H1 (cell line): Measurements from ENCODE around the gene WDR53. TPM values are rescaled to one million over a fixed set of nuclear protein-coding genes. Genes with fewer than 3 reads are reported as not detected.
"Not testable (repeated sequence)": the region's sequence is repeated elsewhere in the genome, so short reads cannot be mapped to it uniquely, and the experiment has no call there.

Source experiments
- CTCF ChIA-PET: fragments of 300-600 bp; sonication (Branson Sonifier 250); formaldehyde crosslinking; loops from one replicate; lab custom pipeline; 2021; ENCODE audit not compliant: partially characterized antibody; lab: Charles Lee
- POLR2A ChIA-PET: fragments of 300-600 bp; sonication (Branson Sonifier 250); formaldehyde crosslinking; loops from one replicate; lab custom pipeline; 2021; ENCODE audit warnings: inconsistent platforms; ENCODE audit not compliant: partially characterized antibody; lab: Charles Lee
- DNase-seq, 2 experiments: peaks; one replicate each; pipeline versions ENCODE4 v3.0.0 to v3.0.0-alpha.2; 2010 to 2022; ENCODE audit warnings: low spot score in 2 of 2, low read depth in 1 of 2, mixed read lengths in 1 of 2
- FAIRE-seq: peaks from 2 replicates; lab custom pipeline; 2011; peaks lifted over from hg19 to GRCh38; lab: Jason Lieb, UNC
- H2AFZ ChIP-seq: 2 replicates; pipeline ENCODE4 v1.8.1; 2012; ENCODE audit warnings: low read length, inconsistent platforms
- H2AK5ac ChIP-seq: 2 replicates; pipeline ENCODE4 v1.6.1; 2013; ENCODE audit warnings: low read depth, low read length
- H2BK120ac ChIP-seq: replicated peaks from 2 replicates; pipeline ENCODE3; 2013; ENCODE audit warnings: low read depth, low read length, inconsistent platforms
- H2BK12ac ChIP-seq: 2 replicates; pipeline ENCODE4 v1.6.1; 2013; ENCODE audit warnings: low read depth, low read length
- H2BK15ac ChIP-seq: 2 replicates; pipeline ENCODE4 v1.6.1; 2013; ENCODE audit warnings: low read length
- H2BK20ac ChIP-seq: 2 replicates; pipeline ENCODE4 v1.6.1; 2013; ENCODE audit warnings: low read length
- H2BK5ac ChIP-seq: 2 replicates; pipeline ENCODE4 v1.6.1; 2013; ENCODE audit warnings: low read depth, low read length
- H3K14ac ChIP-seq: 2 replicates; pipeline ENCODE4 v1.6.1; 2013; ENCODE audit warnings: inconsistent platforms; ENCODE audit not compliant: insufficient read length
- H3K18ac ChIP-seq: 2 replicates; pipeline ENCODE4 v1.6.1; 2013; ENCODE audit warnings: low read length; ENCODE audit errors: extremely low read depth
- H3K23ac ChIP-seq: 2 replicates; pipeline ENCODE4 v1.6.1; 2013; ENCODE audit warnings: inconsistent platforms; ENCODE audit not compliant: insufficient read length
- H3K23me2 ChIP-seq: 2 replicates; pipeline ENCODE4 v1.6.1; 2013; ENCODE audit warnings: low read depth, low read length
- H3K27ac ChIP-seq: 2 replicates; pipeline ENCODE4 v1.6.1; 2011; ENCODE audit warnings: low read depth, low read length, inconsistent platforms
- H3K27me3 ChIP-seq, 4 experiments: replicated peaks in 1 of 4; 1 replicate in 1 of 4; 2 replicates in 3 of 4; pipeline versions ENCODE4 v1.6.1 to v1.8.1; 2011 to 2013; ENCODE audit warnings: low read length in 3 of 4, mild to moderate bottlenecking in 3 of 4, inconsistent platforms in 2 of 4, mixed read lengths in 2 of 4, moderate library complexity in 1 of 4; ENCODE audit not compliant: control insufficient read depth in 3 of 4, insufficient read depth in 3 of 4; ENCODE audit errors: extremely low read depth in 1 of 4
- H3K36me3 ChIP-seq, 4 experiments: 2 replicates each; pipeline versions ENCODE4 v1.6.1 to v1.8.1; 2011 to 2013; ENCODE audit warnings: mild to moderate bottlenecking in 4 of 4, low read length in 3 of 4, moderate library complexity in 2 of 4, control low read depth in 1 of 4, inconsistent platforms in 1 of 4; ENCODE audit not compliant: insufficient read depth in 4 of 4, control insufficient read depth in 2 of 4
- H3K4ac ChIP-seq: replicated peaks from 2 replicates; pipeline ENCODE3; 2013; ENCODE audit warnings: low read length, low read depth, mixed read lengths, inconsistent platforms; ENCODE audit not compliant: insufficient read length
- H3K4me1 ChIP-seq, 4 experiments: replicated peaks in 1 of 4; 1 replicate in 1 of 4; 2 replicates in 3 of 4; pipeline versions ENCODE4 v1.6.1 to v1.8.1; 2011 to 2013; ENCODE audit warnings: low read length in 3 of 4, inconsistent platforms in 2 of 4, mixed read lengths in 1 of 4; ENCODE audit not compliant: insufficient read depth in 4 of 4, control insufficient read depth in 3 of 4
- H3K4me2 ChIP-seq, 2 experiments: 2 replicates each; pipeline versions ENCODE4 v1.6.1 to v1.8.1; 2011 to 2013; ENCODE audit warnings: low read depth in 2 of 2, low read length in 2 of 2, control low read depth in 1 of 2, inconsistent platforms in 1 of 2, mild to moderate bottlenecking in 1 of 2; ENCODE audit not compliant: insufficient read depth in 1 of 2
- H3K4me3 ChIP-seq, 4 experiments: fragments of 200-600, 300-600 bp in 1 of 4; sonication (generic), shearing (Covaris generic), sonication (Bioruptor Twin) in 1 of 4; 2 replicates each; pipeline versions ENCODE4 v1.5.1 to v1.8.1; 2011 to 2016; ENCODE audit warnings: low read length in 4 of 4, low read depth in 3 of 4, control low read depth in 2 of 4, inconsistent platforms in 2 of 4, mild to moderate bottlenecking in 2 of 4, mixed read lengths in 1 of 4, moderate library complexity in 1 of 4; ENCODE audit not compliant: insufficient read depth in 2 of 4; ENCODE audit errors: extremely low read depth in 1 of 4
- H3K56ac ChIP-seq: replicated peaks from 2 replicates; pipeline ENCODE3; 2013; ENCODE audit warnings: low read depth, mild to moderate bottlenecking, mixed read lengths, low read length, inconsistent platforms; ENCODE audit not compliant: insufficient read length
- H3K79me1 ChIP-seq: 2 replicates; pipeline ENCODE4 v1.6.1; 2013; ENCODE audit warnings: low read depth, low read length, control low read depth
- H3K79me2 ChIP-seq, 2 experiments: 2 replicates each; pipeline versions ENCODE4 v1.6.1 to v1.8.1; 2012 to 2013; ENCODE audit warnings: low read length in 2 of 2, mild to moderate bottlenecking in 2 of 2, inconsistent platforms in 1 of 2; ENCODE audit not compliant: insufficient read depth in 2 of 2, control insufficient read depth in 1 of 2
- H3K9ac ChIP-seq, 4 experiments: replicated peaks in 1 of 4; 1 replicate in 1 of 4; 2 replicates in 3 of 4; pipeline versions ENCODE4 v1.6.1 to v1.8.1; 2011 to 2013; ENCODE audit warnings: low read depth in 3 of 4, low read length in 3 of 4, control low read depth in 2 of 4, mild to moderate bottlenecking in 2 of 4, moderate library complexity in 2 of 4, inconsistent platforms in 1 of 4; ENCODE audit errors: extremely low read depth in 1 of 4
- H3K9me3 ChIP-seq, 2 experiments: 2 replicates each; pipeline versions ENCODE4 v1.6.1 to v1.8.1; 2012 to 2013; ENCODE audit warnings: mild to moderate bottlenecking in 2 of 2, moderate library complexity in 2 of 2, control low read depth in 1 of 2, inconsistent platforms in 1 of 2, low read depth in 1 of 2, low read length in 1 of 2, mixed read lengths in 1 of 2; ENCODE audit not compliant: insufficient read depth in 2 of 2
- H4K20me1 ChIP-seq, 2 experiments: replicated peaks in 1 of 2; 2 replicates each; pipeline versions ENCODE3 to v1.8.1; 2011 to 2013; ENCODE audit warnings: inconsistent platforms in 2 of 2, low read length in 2 of 2, mild to moderate bottlenecking in 1 of 2; ENCODE audit not compliant: insufficient read depth in 2 of 2, control insufficient read depth in 1 of 2
- H4K5ac ChIP-seq: 2 replicates; pipeline ENCODE4 v1.6.1; 2013; ENCODE audit warnings: low read length, low read depth, mixed read lengths, inconsistent platforms; ENCODE audit not compliant: insufficient read length
- H4K8ac ChIP-seq: 2 replicates; pipeline ENCODE4 v1.8.0; 2013; ENCODE audit warnings: mild to moderate bottlenecking, moderate library complexity, low read length, inconsistent platforms; ENCODE audit not compliant: insufficient read depth; ENCODE audit errors: extremely low read depth
- H4K91ac ChIP-seq: replicated peaks from 2 replicates; pipeline ENCODE3; 2013; ENCODE audit warnings: low read length, mixed read lengths, inconsistent platforms; ENCODE audit not compliant: insufficient read length
- WGBS, 2 experiments: shearing (Covaris generic) in 1 of 2; methylation state at CpG; one replicate each; pipeline versions ENCODE4 v1.1.6 to v1.1.7; 2013 to 2015; ENCODE audit warnings: low lambda C conversion rate in 2 of 2, mixed read lengths in 2 of 2, inconsistent platforms in 1 of 2, low coverage in 1 of 2, missing lambda C conversion rate in 1 of 2; ENCODE audit not compliant: insufficient replicate concordance in 2 of 2, insufficient coverage in 1 of 2, insufficient read length in 1 of 2; ENCODE audit errors: extremely low coverage in 1 of 2, missing lambda C conversion rate in 1 of 2; 5-methylcytosine and 5-hydroxymethylcytosine counted together
- polyA plus RNA-seq, 7 experiments: library from polyadenylated mRNA; depleted of rRNA in 3 of 7; stranded (reverse) in 5 of 7; unstranded in 2 of 7; fragments of >200 nt in 5 of 7; fragments of 200-250 nt in 2 of 7; gene quantifications; 1 replicate in 5 of 7; 2 replicates in 1 of 7; 4 replicates in 1 of 7; pipeline versions ENCODE4 v1.2.1 to v1.2.3, GENCODE V29; 2011 to 2013; ENCODE audit warnings: missing spikeins in 2 of 7, mixed read lengths in 2 of 7
- total RNA-seq: library from RNA; stranded (reverse); fragmentation: NEBNext Ultra II Directional; extraction: Animal tissue kit (Norgen Biotek cat#: 25700); gene quantifications from 2 replicates; pipeline ENCODE4 v1.2.1, GENCODE V29; 2021

WDR53 gene
- total and polyA plus RNA-seq, 2 of the 8 experiments (the other 6 are each of a cell fraction or from before 2014, with no cell fraction given): 7.4 to 18.8 TPM

- POLR2A ChIA-PET: interaction anchor here (2.6 to 5.0 kb wide), 2 partner anchors 11 to 12 kb away, joined by 8 to 27 read pairs; no protein-coding TSS in a partner anchor
- H3K4me3 ChIP-seq: not testable (repeated sequence)
Observed at GRCh38 chr3:196570332-196570731, 2.0 kb upstream of the WDR53 start.

More at GRCh38 chr3:196570332-196570731, 2.0 kb upstream of the WDR53 start:
- H3K79me1 ChIP-seq, H3K9me3 ChIP-seq, H3K4me1 ChIP-seq, H3K23ac ChIP-seq, H3K36me3 ChIP-seq, H4K8ac ChIP-seq, H2BK15ac ChIP-seq, H4K5ac ChIP-seq, H2BK12ac ChIP-seq, H3K14ac ChIP-seq, H3K56ac ChIP-seq, FAIRE-seq, H4K91ac ChIP-seq, H3K4ac ChIP-seq, H3K18ac ChIP-seq, H4K20me1 ChIP-seq, H2AK5ac ChIP-seq, H3K27ac ChIP-seq, H2AFZ ChIP-seq, H2BK5ac ChIP-seq, DNase-seq, H3K27me3 ChIP-seq, H2BK120ac ChIP-seq, H2BK20ac ChIP-seq, H3K9ac ChIP-seq: not testable (repeated sequence)
- WGBS, 2 experiments: 93% methylated on average over 13 of the region's 13 CpGs; no CpG with 5 or more reads in 1 of the 2 experiments
- peaks cover 6 to 71% of the 10 kb centered on the region in 2 experiments; a peak in 3 of 4 replicates for H3K79me2 ChIP-seq
- H3K4me2 ChIP-seq: peak overlapping the region in 1 of 2 experiments; percentile 92; a peak in 1 of 4 replicates
- H3K23me2 ChIP-seq: peaks cover 12% of the 10 kb centered on the region
- CTCF ChIA-PET: interaction anchor here (0.6 to 2.1 kb wide), 3 partner anchors 36 to 512 kb away, joined by 3 to 7 read pairs (median 4); no protein-coding TSS in a partner anchor
